GM12878 (cell line): Measurements from ENCODE around the gene GAREM1. TPM values are rescaled to one million over a fixed set of nuclear protein-coding genes. Genes with fewer than 3 reads are reported as not detected.
"Not testable (repeated sequence)": the region's sequence is repeated elsewhere in the genome, so short reads cannot be mapped to it uniquely, and the experiment has no call there.

Experiments
- ATAC-seq: fragments of 200-7000 bp; cut with Tn5 transposase; 3 replicates; pipeline ENCODE4 v1.9.1; 2020; ENCODE audit warnings: mild to moderate bottlenecking, moderate library complexity
- BruUV-seq: library from RNA; stranded (reverse); fragments of 400-500 nt; replicated peaks from 2 replicates; lab custom pipeline; 2021; lab: Mats Ljungman, UMichigan
- CTCF ChIA-PET: fragments of 300-600 bp; sonication (Branson Sonifier 250); formaldehyde crosslinking; extraction: SDS; loops from one replicate; lab custom pipeline; 2021; ENCODE audit warnings: inconsistent platforms; lab: Yijun Ruan, JAX
- POLR2A ChIA-PET: fragments of 350-600 bp; formaldehyde crosslinking; extraction: SDS; loops from one replicate; lab custom pipeline; 2021; ENCODE audit warnings: inconsistent platforms; lab: Charles Lee
- RAD21 ChIA-PET: fragments of 300-600 bp; sonication (Branson Sonifier 250); formaldehyde crosslinking; loops from one replicate; lab custom pipeline; 2023; ENCODE audit warnings: antibody characterized with exemption; ENCODE audit not compliant: unreplicated experiment; lab: Charles Lee
- SMC1A ChIA-PET: fragments of 300-600 bp; sonication (Branson Sonifier 250); formaldehyde crosslinking; loops from one replicate; lab custom pipeline; 2023; ENCODE audit not compliant: unreplicated experiment, uncharacterized antibody; lab: Charles Lee
- DNase-seq: peaks from one replicate; pipeline ENCODE4 v3.0.0-alpha.2; 2011; ENCODE audit warnings: low read depth, low spot score
- FAIRE-seq: peaks from 3 replicates; lab custom pipeline; 2011; peaks lifted over from hg19 to GRCh38; lab: Jason Lieb, UNC
- H2AFZ ChIP-seq: 2 replicates; pipeline ENCODE4 v1.6.0; 2011; ENCODE audit warnings: low read depth, low read length, control low read depth; ENCODE audit not compliant: control insufficient read depth
- H3K27ac ChIP-seq: 2 replicates; pipeline ENCODE4 v1.5.1; 2011; ENCODE audit warnings: control low read depth; ENCODE audit not compliant: control insufficient read depth, insufficient read depth
- H3K27me3 ChIP-seq, 2 experiments: replicated peaks in 1 of 2; 2 replicates each; pipeline versions ENCODE4 v1.6.0 to v1.6.1; 2011; ENCODE audit warnings: low read length in 1 of 2; ENCODE audit not compliant: control insufficient read depth in 2 of 2, insufficient read depth in 2 of 2
- H3K36me3 ChIP-seq, 2 experiments: 2 replicates each; pipeline ENCODE4 v1.5.1; 2011; ENCODE audit warnings: low read length in 1 of 2; ENCODE audit not compliant: control insufficient read depth in 2 of 2, insufficient read depth in 2 of 2
- H3K4me1 ChIP-seq: 2 replicates; pipeline ENCODE4 v1.6.1; 2011; ENCODE audit warnings: mild to moderate bottlenecking, low read length, moderate library complexity, mixed read lengths; ENCODE audit not compliant: control insufficient read depth, insufficient read depth
- H3K4me2 ChIP-seq: 2 replicates; pipeline ENCODE4 v1.6.0; 2011; ENCODE audit warnings: control low read depth; ENCODE audit not compliant: control insufficient read depth, insufficient read depth
- H3K4me3 ChIP-seq: fragments of 200-600 bp; sonication (generic); 2 replicates; pipeline ENCODE4 v1.5.1; 2016
- H3K79me2 ChIP-seq: 2 replicates; pipeline ENCODE4 v1.6.0; 2011; ENCODE audit warnings: low read length; ENCODE audit not compliant: control insufficient read depth, insufficient read depth
- H3K9ac ChIP-seq: 2 replicates; pipeline ENCODE4 v1.8.0; 2011; ENCODE audit warnings: low read length, control low read depth, mixed read lengths; ENCODE audit not compliant: control insufficient read depth, insufficient read depth
- H3K9me3 ChIP-seq: replicated peaks from 3 replicates; pipeline ENCODE4 v1.5.1; 2011; ENCODE audit warnings: mild to moderate bottlenecking, low read length; ENCODE audit not compliant: control insufficient read depth, insufficient read depth
- H4K20me1 ChIP-seq: 2 replicates; pipeline ENCODE4 v1.6.0; 2011; ENCODE audit not compliant: control insufficient read depth, insufficient read depth
- BHLHE40 ChIP-seq, 2 experiments: fragments of 450-650 bp in 1 of 2; IDR thresholded peaks; 2 replicates each; pipeline ENCODE4 v1.6.1; 2011 to 2017; ENCODE audit warnings: low read depth in 2 of 2, borderline replicate concordance in 1 of 2, improper control_type of control experiment in 1 of 2, low read length in 1 of 2, mild to moderate bottlenecking in 1 of 2
- NFIC ChIP-seq: IDR thresholded peaks from 2 replicates; pipeline ENCODE4 v1.6.1; 2012; ENCODE audit warnings: low read depth, mild to moderate bottlenecking, inconsistent platforms, low read length, moderate library complexity
- SREBF2 ChIP-seq: IDR thresholded peaks from 2 replicates; pipeline ENCODE4 v1.6.1; 2012; ENCODE audit warnings: mild to moderate bottlenecking, low read length
- SUPT20H ChIP-seq: IDR thresholded peaks from 2 replicates; pipeline ENCODE4 v1.6.1; 2011; ENCODE audit warnings: low read depth, mild to moderate bottlenecking, low read length, moderate library complexity, borderline replicate concordance; ENCODE audit not compliant: control insufficient read depth
- TAF1 ChIP-seq: IDR thresholded peaks from 2 replicates; pipeline ENCODE4 v1.6.1; 2011; ENCODE audit warnings: mild to moderate bottlenecking, low read depth, low read length, borderline replicate concordance
- WGBS: methylation state at CpG from one replicate; pipeline ENCODE4 v1.1.6; 2016; ENCODE audit warnings: low lambda C conversion rate; ENCODE audit not compliant: insufficient replicate concordance, insufficient coverage; ENCODE audit errors: missing lambda C conversion rate; 5-methylcytosine and 5-hydroxymethylcytosine counted together
- in situ Hi-C: fragments of 300-500 bp; cut with MboI; formaldehyde crosslinking; loops from 9 replicates; pipeline ENCODE4 v1.14.3; 2018; ENCODE audit warnings: mixed read lengths
- intact Hi-C: fragments of 100-400 bp; cut with micrococcal nuclease; formaldehyde crosslinking; loops from one replicate; pipeline ENCODE4 v1.14.2; 2022; ENCODE audit not compliant: unreplicated experiment
- polyA plus RNA-seq, 11 experiments: library from polyadenylated mRNA; depleted of rRNA in 4 of 11; unstranded in 6 of 11; stranded (reverse) in 5 of 11; fragments of >200 nt; fragmentation: Nextera tagmentation in 4 of 11; fragmentation: Illumina TruSeq in 1 of 11; extraction: Ambion mirVana in 4 of 11; extraction: Trizol in 1 of 11; gene quantifications; 1 replicate in 1 of 11; 2 replicates in 10 of 11; pipeline versions ENCODE4 v1.2.1 to v1.2.3, GENCODE V29; 2011 to 2016; ENCODE audit warnings: inconsistent platforms in 2 of 11, missing spikeins in 2 of 11, low read depth in 1 of 11
- total RNA-seq, 4 experiments: library from RNA; depleted of rRNA in 3 of 4; stranded (reverse); fragments of >200 nt in 3 of 4; fragmentation: Illumina TruSeq in 1 of 4; extraction: Trizol in 1 of 4; gene quantifications; 2 replicates each; pipeline versions ENCODE4 v1.2.1 to v1.2.3, GENCODE V29; 2013 to 2021
- TF ChIP-seq, protein P1 (sequence below): fragments of 450-650 bp; IDR thresholded peaks from 2 replicates; pipeline ENCODE4 v1.6.1; 2017; ENCODE audit warnings: low read depth, mild to moderate bottlenecking, moderate library complexity
- TF ChIP-seq, protein P2 (sequence below): IDR thresholded peaks from 2 replicates; pipeline ENCODE4 v1.6.1; 2011; ENCODE audit warnings: borderline replicate concordance, low read depth, mild to moderate bottlenecking, moderate library complexity, mixed read lengths, low read length; ENCODE audit not compliant: insufficient read depth; ENCODE audit errors: extremely low read length

The GAREM1 gene
- total and polyA plus RNA-seq, 10 of the 15 experiments (the other 5 are each of a cell fraction or from before 2014, with no cell fraction given) = 0.05 to 0.29 (median 0.05) TPM; not detected in 7

DNA sequence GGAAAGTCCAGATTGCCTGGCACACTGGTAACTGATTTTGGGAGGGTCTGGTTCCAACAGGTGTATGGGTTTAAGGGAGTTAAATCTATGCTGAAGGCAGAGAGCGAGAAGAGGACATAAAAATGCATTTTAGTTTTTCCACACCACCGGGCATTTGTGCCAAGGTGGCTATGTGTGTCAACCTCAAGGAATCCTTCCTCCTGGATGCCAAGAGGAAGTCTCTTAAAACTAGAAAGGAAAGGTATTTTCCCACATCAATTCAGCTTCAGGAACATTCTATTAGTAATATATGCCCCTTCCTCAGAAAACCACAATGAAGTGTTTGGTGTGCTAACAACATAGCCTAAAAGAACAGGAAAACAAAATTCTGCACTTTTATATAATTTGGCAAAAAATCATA is 5.4 kb upstream of the GAREM1 start:
- H3K79me2 ChIP-seq = no peaks in the 10 kb centered on the region
- ChIA-PET RAD21 (no interaction called here), CTCF (no interaction called here), SMC1A (no interaction called here), POLR2A (no interaction called here)
- no peaks in the 10 kb centered on the region for H4K20me1 ChIP-seq
- no peak overlapping the region for H2AFZ ChIP-seq
- H3K27ac ChIP-seq = no peak overlapping the region
- in situ Hi-C loops (no loop called here), intact Hi-C loops (loop anchor here (10.0 kb wide), 1 partner anchor 201 kb away; no protein-coding TSS in a partner anchor)
- 0% methylated on average over 2 of the region's 2 CpGs for WGBS
- DNase-seq (no peak), FAIRE-seq (no peak), ATAC-seq (no peak)
- H3K27me3 ChIP-seq = peaks cover 5 to 9% of the 10 kb centered on the region in 2 experiments; a peak in 3 of 4 replicates
- no TSS peak for BruUV-seq
- H3K4me2 ChIP-seq = no peak overlapping the region
- H3K4me3 ChIP-seq = no peak overlapping the region
- TF ChIP-seq SUPT20H (no peak), NFIC (no peak), SREBF2 (no peak), BHLHE40 (IDR thresholded peaks at IDR 0.05; ENCODE audit: borderline replicate concordance in 1 of 2, low read depth in 2 of 2, low read length in 1 of 2) (no peak), TAF1 (no peak)
- TF ChIP-seq, protein P1, sequence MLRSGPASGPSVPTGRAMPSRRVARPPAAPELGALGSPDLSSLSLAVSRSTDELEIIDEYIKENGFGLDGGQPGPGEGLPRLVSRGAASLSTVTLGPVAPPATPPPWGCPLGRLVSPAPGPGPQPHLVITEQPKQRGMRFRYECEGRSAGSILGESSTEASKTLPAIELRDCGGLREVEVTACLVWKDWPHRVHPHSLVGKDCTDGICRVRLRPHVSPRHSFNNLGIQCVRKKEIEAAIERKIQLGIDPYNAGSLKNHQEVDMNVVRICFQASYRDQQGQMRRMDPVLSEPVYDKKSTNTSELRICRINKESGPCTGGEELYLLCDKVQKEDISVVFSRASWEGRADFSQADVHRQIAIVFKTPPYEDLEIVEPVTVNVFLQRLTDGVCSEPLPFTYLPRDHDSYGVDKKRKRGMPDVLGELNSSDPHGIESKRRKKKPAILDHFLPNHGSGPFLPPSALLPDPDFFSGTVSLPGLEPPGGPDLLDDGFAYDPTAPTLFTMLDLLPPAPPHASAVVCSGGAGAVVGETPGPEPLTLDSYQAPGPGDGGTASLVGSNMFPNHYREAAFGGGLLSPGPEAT = no peak
- TF ChIP-seq, protein P2, sequence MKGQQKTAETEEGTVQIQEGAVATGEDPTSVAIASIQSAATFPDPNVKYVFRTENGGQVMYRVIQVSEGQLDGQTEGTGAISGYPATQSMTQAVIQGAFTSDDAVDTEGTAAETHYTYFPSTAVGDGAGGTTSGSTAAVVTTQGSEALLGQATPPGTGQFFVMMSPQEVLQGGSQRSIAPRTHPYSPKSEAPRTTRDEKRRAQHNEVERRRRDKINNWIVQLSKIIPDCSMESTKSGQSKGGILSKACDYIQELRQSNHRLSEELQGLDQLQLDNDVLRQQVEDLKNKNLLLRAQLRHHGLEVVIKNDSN = no peak
- H3K9ac ChIP-seq = no peak overlapping the region
- H3K4me1 ChIP-seq = no peaks in the 10 kb centered on the region
- H3K36me3 ChIP-seq = no peaks in the 10 kb centered on the region
- H3K9me3 ChIP-seq = no peaks in the 10 kb centered on the region

DNA sequence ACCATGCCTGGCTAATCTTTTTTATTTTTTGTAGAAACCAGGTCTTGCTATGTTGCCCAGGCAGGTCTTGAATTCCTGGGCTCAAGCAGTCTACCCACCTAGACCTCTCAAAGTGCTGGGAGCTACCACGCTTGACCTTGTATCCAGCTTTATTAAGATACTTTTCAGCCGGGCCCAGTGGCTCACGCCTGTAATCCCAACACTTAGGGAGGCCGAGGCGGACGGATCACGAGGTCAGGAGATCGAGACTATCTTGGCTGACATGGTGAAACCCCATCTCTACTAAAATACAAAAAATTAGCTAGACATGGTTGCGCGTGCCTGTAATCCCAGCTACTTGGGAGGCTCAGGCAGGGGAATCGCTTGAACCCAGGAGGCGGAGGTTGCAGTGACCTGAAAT is 4.4 kb upstream of the GAREM1 start:
- H3K9me3 ChIP-seq, H2AFZ ChIP-seq, H3K4me2 ChIP-seq, H3K36me3 ChIP-seq, ATAC-seq, RAD21 ChIA-PET, H3K27ac ChIP-seq, H4K20me1 ChIP-seq, DNase-seq, H3K4me3 ChIP-seq, H3K9ac ChIP-seq, CTCF ChIA-PET, FAIRE-seq, H3K79me2 ChIP-seq, BruUV-seq, POLR2A ChIA-PET, in situ Hi-C loops, H3K4me1 ChIP-seq: not testable (repeated sequence)
- H3K27me3 ChIP-seq = peaks cover 6 to 10% of the 10 kb centered on the region in 2 experiments; a peak in 3 of 4 replicates
- SMC1A ChIA-PET = interaction anchor here (0.6 to 1.0 kb wide), 2 partner anchors 317 to 1294 kb away, joined by 3 read pairs; no protein-coding TSS in a partner anchor
- intact Hi-C loops = loop anchor here (10.0 kb wide), 1 partner anchor 200 kb away; no protein-coding TSS in a partner anchor
- WGBS = 56% methylated on average over 12 of the region's 12 CpGs
